Esophagus muscularis mucosa (tissue), 4 donors: Measurements from ENCODE around the gene OGN. TPM values are rescaled to one million over a fixed set of nuclear protein-coding genes. Genes with fewer than 3 reads are reported as not detected.

ENCODE experiments used
- DNase-seq: peaks from one replicate; pipeline ENCODE4 v3.0.0-alpha.2; 2017; ENCODE audit errors: extremely low spot score
- H3K27ac ChIP-seq, 4 donors: fragments of 200-600 bp; sonication (generic); replicated peaks in 1 of 4; 1 replicate in 3 of 4; 2 replicates in 1 of 4; pipeline ENCODE4 v1.5.1; 2016 to 2019; ENCODE audit warnings: mild to moderate bottlenecking in 1 of 4
- H3K27me3 ChIP-seq, 4 donors: fragments of 200-600 bp; sonication (generic); one replicate each; pipeline versions ENCODE4 v1.5.1 to v1.6.0; 2016 to 2019
- H3K36me3 ChIP-seq, 4 donors: fragments of 200-600 bp; sonication (generic); one replicate each; pipeline ENCODE4 v1.5.1; 2016 to 2019
- H3K4me1 ChIP-seq, 4 donors: fragments of 200-600 bp; sonication (generic); one replicate each; pipeline ENCODE4 v1.5.1; 2016 to 2019
- H3K4me3 ChIP-seq, 4 donors: fragments of 200-600 bp; sonication (generic); 1 replicate in 2 of 4; 2 replicates in 2 of 4; pipeline ENCODE4 v1.5.1; 2016 to 2019; ENCODE audit warnings: mild to moderate bottlenecking in 4 of 4, moderate library complexity in 1 of 4
- H3K9me3 ChIP-seq, 4 donors: fragments of 200-600 bp; sonication (generic); 1 replicate in 3 of 4; 2 replicates in 1 of 4; pipeline ENCODE4 v1.5.1; 2016 to 2019
- EP300 ChIP-seq: sonication (generic); formaldehyde crosslinking; IDR thresholded peaks from one replicate; pipeline ENCODE4 v1.6.1; 2017; ENCODE audit warnings: antibody characterized with exemption
- POLR2A ChIP-seq: fragments of 450-650 bp; IDR thresholded peaks from one replicate; pipeline ENCODE4 v1.6.1; 2017; ENCODE audit warnings: antibody characterized with exemption, moderate library complexity, mild to moderate bottlenecking, low read depth
- POLR2AphosphoS5 ChIP-seq, 2 donors: sonication (generic); formaldehyde crosslinking; IDR thresholded peaks; one replicate each; pipeline ENCODE4 v1.6.1; 2017; ENCODE audit warnings: antibody characterized with exemption in 2 of 2
- WGBS: methylation state at CpG from one replicate; pipeline ENCODE4 v1.1.5; 2018; 5-methylcytosine and 5-hydroxymethylcytosine counted together
- intact Hi-C: fragments of 100-400 bp; cut with DNase I; formaldehyde crosslinking; loops from one replicate; pipeline ENCODE4 v1.15.1; 2023
- total RNA-seq, 4 donors: library from RNA; depleted of rRNA; stranded (reverse); fragments of >200 nt; gene quantifications; one replicate each; pipeline versions ENCODE4 v1.1.0 to v1.2.1, GENCODE V29; 2016
- TF ChIP-seq, protein P1 (sequence below), 3 experiments: fragments of 200-600 bp in 2 of 3; fragments of 450-650 bp in 1 of 3; sonication (generic) in 2 of 3; IDR thresholded peaks; one replicate each; pipeline ENCODE4 v1.5.1; 2017 to 2019; ENCODE audit warnings: antibody characterized with exemption in 3 of 3, mild to moderate bottlenecking in 2 of 3, moderate library complexity in 1 of 3

Gene OGN
- total RNA-seq, 4 donors from 2014 or later, result 16.5 to 42.1 (median 20.0) TPM

GRCh38 chr9:92333282-92333634, 71.1 kb downstream of the OGN start:
- Histone ChIP-seq H3K27me3 (no peaks in the 10 kb centered on the region), H3K36me3 (peaks cover 0 to 13% (median 5%) of the 10 kb centered on the region in 4 donors), H3K4me1 (peaks cover 0 to 3% (median 0%) of the 10 kb centered on the region in 4 donors), H3K4me3 (no peak overlapping the region), H3K9me3 (no peaks in the 10 kb centered on the region), H3K27ac (no peak overlapping the region)
- intact Hi-C loops, result no loop called here
- no peak for DNase-seq
- WGBS, result 88% methylated on average over 2 of the region's 2 CpGs
- TF ChIP-seq POLR2A (no peak), POLR2AphosphoS5 (IDR thresholded peaks at IDR 0.05) (no peak), EP300 (no peak)
- TF ChIP-seq, protein P1, sequence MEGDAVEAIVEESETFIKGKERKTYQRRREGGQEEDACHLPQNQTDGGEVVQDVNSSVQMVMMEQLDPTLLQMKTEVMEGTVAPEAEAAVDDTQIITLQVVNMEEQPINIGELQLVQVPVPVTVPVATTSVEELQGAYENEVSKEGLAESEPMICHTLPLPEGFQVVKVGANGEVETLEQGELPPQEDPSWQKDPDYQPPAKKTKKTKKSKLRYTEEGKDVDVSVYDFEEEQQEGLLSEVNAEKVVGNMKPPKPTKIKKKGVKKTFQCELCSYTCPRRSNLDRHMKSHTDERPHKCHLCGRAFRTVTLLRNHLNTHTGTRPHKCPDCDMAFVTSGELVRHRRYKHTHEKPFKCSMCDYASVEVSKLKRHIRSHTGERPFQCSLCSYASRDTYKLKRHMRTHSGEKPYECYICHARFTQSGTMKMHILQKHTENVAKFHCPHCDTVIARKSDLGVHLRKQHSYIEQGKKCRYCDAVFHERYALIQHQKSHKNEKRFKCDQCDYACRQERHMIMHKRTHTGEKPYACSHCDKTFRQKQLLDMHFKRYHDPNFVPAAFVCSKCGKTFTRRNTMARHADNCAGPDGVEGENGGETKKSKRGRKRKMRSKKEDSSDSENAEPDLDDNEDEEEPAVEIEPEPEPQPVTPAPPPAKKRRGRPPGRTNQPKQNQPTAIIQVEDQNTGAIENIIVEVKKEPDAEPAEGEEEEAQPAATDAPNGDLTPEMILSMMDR (IDR thresholded peaks at IDR 0.05), result no peak

Other genes with a start within 250 kb of the OGN start
- gene IARS1, start 110.9 kb downstream of the OGN start, total RNA-seq, result 10 to 100 TPM; 49.8 to 80.6 (median 67.1) TPM
- gene NOL8, start 79.2 kb downstream of the OGN start, total RNA-seq, result 10 to 100 TPM; 17.1 to 28.2 (median 22.5) TPM
- gene CENPP, start 78.6 kb downstream of the OGN start, total RNA-seq, result 1 to 10 TPM; 1.0 to 5.8 (median 2.0) TPM
- gene OMD, start 19.9 kb upstream of the OGN start, total RNA-seq, result 10 to 100 TPM; 18.9 to 26.2 (median 21.4) TPM
- gene ASPN, start 77.9 kb upstream of the OGN start, total RNA-seq, result 10 to 100 TPM in 3 of 4 donors, 1 to 10 TPM in 1; 9.1 to 21.6 (median 14.5) TPM
- 10 to 100 TPM in 2 of 4 donors, 1 to 10 TPM in 2; 8.1 to 11.7 (median 9.8) TPM for gene ECM2, start 131.4 kb upstream of the OGN start, total RNA-seq